ENCODE results near the gene LHFPL3. TPM values are rescaled to one million over a fixed set of nuclear protein-coding genes. Genes with fewer than 3 reads are reported as not detected.

Gene LHFPL3
- total and polyA plus RNA-seq, 2 experiments from 2014 or later: not detected

DNA sequence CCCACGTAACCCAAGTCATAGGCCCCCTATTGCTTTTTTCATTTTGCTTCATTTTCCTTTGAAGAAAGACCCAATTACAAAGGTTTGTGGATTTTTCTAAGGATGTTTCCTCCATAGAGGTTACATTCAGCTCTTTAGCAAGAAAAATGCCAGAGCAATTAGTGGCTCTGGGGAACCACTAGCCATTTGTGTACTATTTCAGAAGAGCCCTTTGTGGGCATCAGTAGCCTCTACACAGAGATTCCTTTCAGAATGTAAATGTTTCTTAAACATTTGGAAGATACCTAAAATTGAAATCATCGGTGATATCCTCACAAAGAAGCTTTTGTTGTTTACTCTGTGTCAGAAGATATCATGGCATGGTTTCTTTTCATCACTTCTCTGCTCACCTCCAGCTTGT, 394.6 kb downstream of the LHFPL3 start:
- H3K4me1 ChIP-seq (ENCODE audit: low read depth): no peaks in the 10 kb centered on the region
- no peaks in the 10 kb centered on the region for H3K9me3 ChIP-seq (ENCODE audit: low read depth)
- no peak for DNase-seq (ENCODE audit: low read depth in 1 of 2, low spot score in 1 of 2)
- TF ChIP-seq CTCF (IDR thresholded peaks at IDR 0.05; ENCODE audit: low read depth, low read length): no peak
- H3K36me3 ChIP-seq: no peaks in the 10 kb centered on the region
- H3K27me3 ChIP-seq: no peaks in the 10 kb centered on the region
- H3K27ac ChIP-seq: no peak overlapping the region
- H3K4me3 ChIP-seq: no peak overlapping the region

DNA sequence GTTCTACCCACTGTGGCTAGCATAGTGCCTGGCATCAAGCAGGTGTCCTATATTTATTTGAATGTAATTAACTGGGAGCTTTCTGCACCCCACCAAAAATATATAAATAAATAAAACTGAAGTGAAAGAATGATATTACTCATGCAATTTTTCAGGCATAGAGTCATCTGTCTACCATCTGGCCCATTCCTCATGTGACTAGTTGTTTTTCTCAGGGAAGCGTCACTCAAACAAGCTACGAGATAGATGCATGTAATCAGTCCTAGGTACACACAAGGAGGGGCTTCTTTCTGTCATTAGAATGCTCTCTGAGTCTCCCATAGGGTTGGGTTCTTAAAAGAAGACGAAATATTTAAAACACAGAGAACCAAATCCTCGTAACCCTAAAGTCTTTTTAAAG, 430.1 kb downstream of the LHFPL3 start:
- no peaks in the 10 kb centered on the region for H3K9me3 ChIP-seq (ENCODE audit: low read depth)
- no peak overlapping the region for H3K27ac ChIP-seq
- no peaks in the 10 kb centered on the region for H3K4me1 ChIP-seq (ENCODE audit: low read depth)
- no peak overlapping the region for H3K4me3 ChIP-seq
- no peaks in the 10 kb centered on the region for H3K27me3 ChIP-seq
- no peaks in the 10 kb centered on the region for H3K36me3 ChIP-seq
- TF ChIP-seq CTCF (IDR thresholded peaks at IDR 0.05; ENCODE audit: low read depth, low read length): no peak
- DNase-seq (ENCODE audit: low read depth in 1 of 2, low spot score in 1 of 2): no peak

- Histone ChIP-seq H3K4me3 (no peak overlapping the region), H3K4me1 (ENCODE audit: low read depth) (no peaks in the 10 kb centered on the region), H3K27me3 (no peaks in the 10 kb centered on the region), H3K9me3 (ENCODE audit: low read depth) (no peaks in the 10 kb centered on the region), H3K27ac (no peak overlapping the region), H3K36me3 (no peaks in the 10 kb centered on the region)
- no peak for TF ChIP-seq CTCF (IDR thresholded peaks at IDR 0.05; ENCODE audit: low read depth, low read length)
- DNase-seq (ENCODE audit: low read depth in 1 of 2, low spot score in 1 of 2): no peak
These were observed 433.5 kb downstream of the LHFPL3 start for GRCh38 chr7:104761892-104762291.

GRCh38 chr7:104767113-104767512, 438.7 kb downstream of the LHFPL3 start:
- no peaks in the 10 kb centered on the region for H3K36me3 ChIP-seq
- H3K9me3 ChIP-seq (ENCODE audit: low read depth): no peaks in the 10 kb centered on the region
- no peak overlapping the region for H3K4me3 ChIP-seq
- TF ChIP-seq CTCF (IDR thresholded peaks at IDR 0.05; ENCODE audit: low read depth, low read length): no peak
- no peaks in the 10 kb centered on the region for H3K4me1 ChIP-seq (ENCODE audit: low read depth)
- no peaks in the 10 kb centered on the region for H3K27me3 ChIP-seq
- H3K27ac ChIP-seq: no peak overlapping the region
- no peak for DNase-seq (ENCODE audit: low read depth in 1 of 2, low spot score in 1 of 2)

- Histone ChIP-seq H3K27me3 (no peaks in the 10 kb centered on the region), H3K4me1 (ENCODE audit: low read depth) (no peaks in the 10 kb centered on the region), H3K36me3 (no peaks in the 10 kb centered on the region), H3K4me3 (no peak overlapping the region), H3K27ac (no peak overlapping the region), H3K9me3 (ENCODE audit: low read depth) (no peaks in the 10 kb centered on the region)
- DNase-seq (ENCODE audit: low read depth in 1 of 2, low spot score in 1 of 2): no peak
- TF ChIP-seq CTCF (IDR thresholded peaks at IDR 0.05; ENCODE audit: low read depth, low read length): no peak
These were observed 439.6 kb downstream of the LHFPL3 start for GRCh38 chr7:104767826-104768536.
